ENCODE data around the gene CTAG2.
"Not testable (repeated sequence)": the region's sequence is repeated elsewhere in the genome, so short reads cannot be mapped to it uniquely, and the experiment has no call there.

CTAG2 gene

GRCh38 chrX:154653413-154653812 is at the start of gene CTAG2:
Gene CTAG2 (minus strand): TSS chrX:154653579. CDS start chrX:154653515, 64 bp downstream.
- not testable (repeated sequence) for DNase-seq

- DNase-seq: no peak
Measured at GRCh38 chrX:154698630-154699248, 45.4 kb upstream of the CTAG2 start.

- peak; percentile 44 for DNase-seq
Measured at GRCh38 chrX:154696676-154697045, 43.3 kb upstream of the CTAG2 start.

GRCh38 chrX:154695911-154696675 is 42.7 kb upstream of the CTAG2 start:
- DNase-seq: peak; percentile 80

GRCh38 chrX:154693394-154693793 is 40.0 kb upstream of the CTAG2 start:
- no peak for DNase-seq

GRCh38 chrX:154690438-154690837 is 37.1 kb upstream of the CTAG2 start:
- not testable (repeated sequence) for DNase-seq

GRCh38 chrX:154672084-154672483 is 18.7 kb upstream of the CTAG2 start:
- not testable (repeated sequence) for DNase-seq

- not testable (repeated sequence) for DNase-seq
Measured at GRCh38 chrX:154670848-154671247, 17.5 kb upstream of the CTAG2 start.

GRCh38 chrX:154661899-154662298 is 8.5 kb upstream of the CTAG2 start:
- DNase-seq: no peak

GRCh38 chrX:154661170-154661569 is 7.8 kb upstream of the CTAG2 start:
- DNase-seq: no peak

- DNase-seq: no peak
Measured at GRCh38 chrX:154660541-154660940, 7.2 kb upstream of the CTAG2 start.

- DNase-seq: no peak
Measured at GRCh38 chrX:154658957-154659356, 5.6 kb upstream of the CTAG2 start.

GRCh38 chrX:154658187-154658586 is 4.8 kb upstream of the CTAG2 start:
- DNase-seq: no peak

GRCh38 chrX:154657226-154657805 is 3.9 kb upstream of the CTAG2 start:
- no peak for DNase-seq

GRCh38 chrX:154655786-154656185 is 2.4 kb upstream of the CTAG2 start:
- DNase-seq: no peak

GRCh38 chrX:154655346-154655745 is 2.0 kb upstream of the CTAG2 start:
- DNase-seq: no peak

GRCh38 chrX:154654925-154655324 is 1.5 kb upstream of the CTAG2 start:
- no peak for DNase-seq

- no peak for DNase-seq
Measured at GRCh38 chrX:154654372-154654771, 993 bp upstream of the CTAG2 start.

- DNase-seq: no peak
Measured at GRCh38 chrX:154653048-154653401, 354 bp downstream of the CTAG2 start.

- no peak for DNase-seq
Measured at GRCh38 chrX:154652311-154653047, 900 bp downstream of the CTAG2 start.

GRCh38 chrX:154650221-154650510 is 3.2 kb downstream of the CTAG2 start:
- DNase-seq: no peak

GRCh38 chrX:154649503-154650220 is 3.7 kb downstream of the CTAG2 start:
- no peak for DNase-seq

GRCh38 chrX:154648931-154649330 is 4.4 kb downstream of the CTAG2 start:
- DNase-seq: no peak

Measured in HCEC 1CT (cell line).